ENCODE data around the gene TMEM63B. TPM values are rescaled to one million over a fixed set of nuclear protein-coding genes. Genes with fewer than 3 reads are reported as not detected.

Gene TMEM63B
- total RNA-seq, 2 donors from 2014 or later, result 64.6 to 65.2 TPM

DNA sequence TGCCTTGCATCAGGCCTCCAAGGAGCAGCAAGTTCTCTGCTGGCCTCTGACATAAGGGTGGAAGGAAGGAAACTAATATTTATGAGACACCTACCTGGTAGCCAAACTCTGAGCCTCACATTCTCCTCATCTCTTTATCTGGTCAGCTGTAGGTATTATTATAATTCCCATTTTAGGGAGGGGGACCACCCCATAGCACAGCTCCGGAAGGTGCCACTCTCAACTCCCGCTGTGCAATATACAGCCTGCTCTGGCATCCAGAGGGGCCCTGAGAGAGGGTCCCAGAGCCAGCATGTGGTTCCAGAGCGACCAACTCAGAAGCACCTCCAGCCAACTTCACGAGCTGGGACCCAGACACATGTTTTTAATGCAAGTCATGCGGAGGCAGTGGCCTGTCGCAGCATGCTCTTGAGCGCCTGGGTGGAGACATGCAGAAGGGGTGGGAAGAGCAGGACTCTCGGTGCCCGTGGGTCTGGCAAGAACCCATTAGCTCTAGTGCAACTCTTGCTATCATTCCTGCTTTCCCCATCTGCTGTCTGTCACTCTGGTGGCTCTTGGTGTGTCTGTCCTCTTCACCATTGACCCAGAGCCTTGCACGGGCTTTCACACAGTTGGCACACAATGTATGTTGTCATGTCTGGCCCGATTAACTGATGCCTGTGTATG, 74.4 kb downstream of the TMEM63B start:
- WGBS, 2 experiments (ENCODE audit: insufficient coverage in 1 of 2, insufficient read length in 1 of 2), result 92 to 97% methylated on average over 10 to 11 of the region's 11 CpGs
- no peaks in the 10 kb centered on the region for H3K36me3 ChIP-seq (ENCODE audit: control insufficient read depth, insufficient read depth, low read length)
- peaks cover 50% of the 10 kb centered on the region for H3K4me1 Mint-ChIP-seq
- H3K9ac ChIP-seq (ENCODE audit: extremely low read depth, low read length, poor library complexity, severe bottlenecking), result no peak overlapping the region
- H3K9me3 Mint-ChIP-seq, result no peaks in the 10 kb centered on the region
- H3K4me3 ChIP-seq (ENCODE audit: low read length), result no peak overlapping the region
- no peak overlapping the region for H3K27ac ChIP-seq (ENCODE audit: low read depth, low read length)
- DNase-seq, result no peak
- peak overlapping the region; percentile 97 for H3K27ac Mint-ChIP-seq
- no peaks in the 10 kb centered on the region for H3K27me3 Mint-ChIP-seq (ENCODE audit: insufficient read depth)
- TF ChIP-seq, protein P1, sequence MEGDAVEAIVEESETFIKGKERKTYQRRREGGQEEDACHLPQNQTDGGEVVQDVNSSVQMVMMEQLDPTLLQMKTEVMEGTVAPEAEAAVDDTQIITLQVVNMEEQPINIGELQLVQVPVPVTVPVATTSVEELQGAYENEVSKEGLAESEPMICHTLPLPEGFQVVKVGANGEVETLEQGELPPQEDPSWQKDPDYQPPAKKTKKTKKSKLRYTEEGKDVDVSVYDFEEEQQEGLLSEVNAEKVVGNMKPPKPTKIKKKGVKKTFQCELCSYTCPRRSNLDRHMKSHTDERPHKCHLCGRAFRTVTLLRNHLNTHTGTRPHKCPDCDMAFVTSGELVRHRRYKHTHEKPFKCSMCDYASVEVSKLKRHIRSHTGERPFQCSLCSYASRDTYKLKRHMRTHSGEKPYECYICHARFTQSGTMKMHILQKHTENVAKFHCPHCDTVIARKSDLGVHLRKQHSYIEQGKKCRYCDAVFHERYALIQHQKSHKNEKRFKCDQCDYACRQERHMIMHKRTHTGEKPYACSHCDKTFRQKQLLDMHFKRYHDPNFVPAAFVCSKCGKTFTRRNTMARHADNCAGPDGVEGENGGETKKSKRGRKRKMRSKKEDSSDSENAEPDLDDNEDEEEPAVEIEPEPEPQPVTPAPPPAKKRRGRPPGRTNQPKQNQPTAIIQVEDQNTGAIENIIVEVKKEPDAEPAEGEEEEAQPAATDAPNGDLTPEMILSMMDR (conservative IDR thresholded peaks at IDR 0.05), result no peak
- no peaks in the 10 kb centered on the region for H3K36me3 Mint-ChIP-seq (ENCODE audit: low read depth)
- H3K4me3 Mint-ChIP-seq, result peak overlapping the region; percentile 15
- peaks cover 26% of the 10 kb centered on the region for H3K4me1 ChIP-seq (ENCODE audit: control insufficient read depth, insufficient read depth, low read length)
- no peaks in the 10 kb centered on the region for H3K27me3 ChIP-seq (ENCODE audit: control insufficient read depth, insufficient read depth, low read length, poor library complexity, severe bottlenecking)
- H3K9me3 ChIP-seq (ENCODE audit: control insufficient read depth, low read length), result no peaks in the 10 kb centered on the region

DNA sequence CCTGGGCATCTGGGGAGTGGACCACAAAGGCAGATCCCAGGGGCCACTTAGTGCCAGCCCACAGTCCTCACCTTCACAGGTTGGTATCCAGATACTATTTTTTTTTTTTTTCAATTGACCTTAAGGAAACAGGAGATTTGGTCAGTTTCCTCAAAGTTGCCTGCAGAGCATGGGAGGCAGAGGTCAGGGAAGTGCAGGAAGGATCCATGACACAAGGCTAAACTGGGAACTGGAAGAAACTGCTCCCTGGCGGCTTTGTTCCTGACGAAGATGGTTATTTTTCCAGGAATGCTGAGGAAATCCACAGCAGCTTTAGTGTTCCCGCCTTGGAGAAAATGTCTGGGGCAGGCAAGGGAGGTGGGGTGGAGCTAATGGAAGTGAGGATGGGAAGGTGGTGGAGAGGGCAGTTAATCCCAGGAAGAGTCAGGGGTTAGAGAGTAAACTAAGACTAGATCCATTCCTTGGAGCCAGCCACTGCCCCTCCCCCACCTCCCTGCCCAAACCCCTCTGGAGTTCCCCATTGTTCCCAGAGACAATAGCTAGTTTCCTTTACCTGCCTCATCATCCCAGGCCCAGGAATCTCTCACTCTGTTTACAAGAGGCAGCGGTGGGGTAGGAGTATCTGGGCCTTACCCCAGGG, 75.1 kb downstream of the TMEM63B start:
- H3K4me1 ChIP-seq (ENCODE audit: control insufficient read depth, insufficient read depth, low read length), result peaks cover 27% of the 10 kb centered on the region
- no peak overlapping the region for H3K4me3 ChIP-seq (ENCODE audit: low read length)
- no peaks in the 10 kb centered on the region for H3K36me3 ChIP-seq (ENCODE audit: control insufficient read depth, insufficient read depth, low read length)
- peak; percentile 95 for DNase-seq
- H3K36me3 Mint-ChIP-seq (ENCODE audit: low read depth), result no peaks in the 10 kb centered on the region
- no peaks in the 10 kb centered on the region for H3K9me3 Mint-ChIP-seq
- H3K9ac ChIP-seq (ENCODE audit: extremely low read depth, low read length, poor library complexity, severe bottlenecking), result peak overlapping the region; percentile 47
- H3K9me3 ChIP-seq (ENCODE audit: control insufficient read depth, low read length), result no peaks in the 10 kb centered on the region
- peak overlapping the region; percentile 97 for H3K27ac Mint-ChIP-seq
- H3K27me3 Mint-ChIP-seq (ENCODE audit: insufficient read depth), result no peaks in the 10 kb centered on the region
- TF ChIP-seq, protein P1 (conservative IDR thresholded peaks at IDR 0.05), result no peak
- peak overlapping the region; percentile 56 for H3K27ac ChIP-seq (ENCODE audit: low read depth, low read length)
- WGBS, 2 experiments (ENCODE audit: insufficient coverage in 1 of 2, insufficient read length in 1 of 2), result 36 to 72% methylated on average over 3 to 4 of the region's 4 CpGs
- H3K4me1 Mint-ChIP-seq, result peaks cover 56% of the 10 kb centered on the region
- no peaks in the 10 kb centered on the region for H3K27me3 ChIP-seq (ENCODE audit: control insufficient read depth, insufficient read depth, low read length, poor library complexity, severe bottlenecking)
- H3K4me3 Mint-ChIP-seq, result peak overlapping the region; percentile 15

DNA sequence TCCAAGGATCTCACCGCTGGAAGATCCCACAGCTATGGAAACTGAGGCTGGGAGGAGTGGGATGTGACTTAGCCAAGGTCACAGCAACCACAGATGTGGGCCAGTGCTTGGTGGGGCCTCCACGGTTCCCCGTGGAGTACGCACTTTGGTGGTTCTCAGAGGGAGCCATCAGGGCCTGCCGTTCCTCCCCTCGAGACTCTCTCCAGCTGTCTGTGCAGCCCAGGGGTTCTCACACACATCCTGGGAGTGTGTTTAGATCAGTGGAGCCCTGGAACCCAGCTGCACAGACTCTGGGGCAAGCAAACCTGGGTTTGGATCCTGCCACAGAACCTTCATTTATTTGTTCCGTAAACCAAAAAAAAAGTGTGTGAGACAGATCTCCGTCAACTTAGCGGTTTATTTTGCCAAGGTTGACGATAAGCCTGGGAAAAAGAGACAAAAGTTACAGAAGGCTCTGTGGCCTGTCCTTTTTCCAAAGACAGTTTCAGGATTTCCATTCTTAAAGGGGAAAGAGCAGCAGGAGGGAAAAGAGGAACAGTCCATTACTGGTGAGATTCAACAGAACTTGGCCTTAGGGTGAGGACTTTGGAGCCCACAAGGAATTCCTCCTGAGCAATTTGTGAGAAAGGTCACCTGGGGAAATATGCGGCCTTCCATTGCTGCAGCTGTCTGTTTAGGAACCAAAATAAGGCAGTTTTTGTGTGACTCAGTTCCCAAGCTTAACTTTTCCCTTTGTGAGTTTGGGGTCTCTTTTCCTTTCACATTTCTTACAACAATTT, 75.8 kb downstream of the TMEM63B start:
- H3K4me1 ChIP-seq (ENCODE audit: control insufficient read depth, insufficient read depth, low read length), result peaks cover 27% of the 10 kb centered on the region
- no peak overlapping the region for H3K4me3 ChIP-seq (ENCODE audit: low read length)
- Mint-ChIP-seq H3K9me3 (no peaks in the 10 kb centered on the region), H3K27me3 (ENCODE audit: insufficient read depth) (no peaks in the 10 kb centered on the region), H3K4me1 (peaks cover 59% of the 10 kb centered on the region), H3K4me3 (peak overlapping the region; percentile 15), H3K27ac (peak overlapping the region; percentile 97), H3K36me3 (ENCODE audit: low read depth) (no peaks in the 10 kb centered on the region)
- H3K9me3 ChIP-seq (ENCODE audit: control insufficient read depth, low read length), result no peaks in the 10 kb centered on the region
- H3K27me3 ChIP-seq (ENCODE audit: control insufficient read depth, insufficient read depth, low read length, poor library complexity, severe bottlenecking), result no peaks in the 10 kb centered on the region
- WGBS, 2 experiments (ENCODE audit: insufficient coverage in 1 of 2, insufficient read length in 1 of 2), result 64 to 80% methylated on average over 6 to 11 of the region's 11 CpGs
- peak overlapping the region; percentile 56 for H3K27ac ChIP-seq (ENCODE audit: low read depth, low read length)
- TF ChIP-seq, protein P1 (conservative IDR thresholded peaks at IDR 0.05), result no peak
- H3K9ac ChIP-seq (ENCODE audit: extremely low read depth, low read length, poor library complexity, severe bottlenecking), result peak overlapping the region; percentile 47
- no peak for DNase-seq
- no peaks in the 10 kb centered on the region for H3K36me3 ChIP-seq (ENCODE audit: control insufficient read depth, insufficient read depth, low read length)

Measured in endodermal cell (in vitro differentiated cells).